GM19372 (cell line): Measurements from ENCODE around the gene PCDHB10.
"Not testable (repeated sequence)": the region's sequence is repeated elsewhere in the genome, so short reads cannot be mapped to it uniquely, and the experiment has no call there.

Source experiments
- ATAC-seq: cut with Tn5 transposase; IDR thresholded peaks from one replicate; pipeline ENCODE4 v1.9.1; 2021; ENCODE audit warnings: mild to moderate bottlenecking, low read depth, moderate library complexity; ENCODE audit not compliant: unreplicated experiment

Gene PCDHB10

GRCh38 chr5:141192110-141192725 is at the start of gene PCDHB10:
PCDHB10 (plus strand) TSS chr5:141192353; CDS start chr5:141192553, 200 bp downstream.
- no peak for ATAC-seq

GRCh38 chr5:141149812-141150211 is 42.3 kb upstream of the PCDHB10 start, which contains the start of gene PCDHB6:
PCDHB6 (plus strand) TSS chr5:141150057; CDS start chr5:141150258, 201 bp downstream.
- ATAC-seq, result no peak

- no peak for ATAC-seq
Observed at GRCh38 chr5:141150224-141150992, 41.7 kb upstream of the PCDHB10 start.

- ATAC-seq, result no peak
Observed at GRCh38 chr5:141150993-141151325, 41.2 kb upstream of the PCDHB10 start.

- ATAC-seq, result not testable (repeated sequence)
Observed at GRCh38 chr5:141151632-141152031, 40.5 kb upstream of the PCDHB10 start.

GRCh38 chr5:141152096-141152495 is 40.1 kb upstream of the PCDHB10 start:
- not testable (repeated sequence) for ATAC-seq

- ATAC-seq, result no peak
Observed at GRCh38 chr5:141155540-141156374, 36.4 kb upstream of the PCDHB10 start.

GRCh38 chr5:141157356-141157755 is 34.8 kb upstream of the PCDHB10 start:
- not testable (repeated sequence) for ATAC-seq

- not testable (repeated sequence) for ATAC-seq
Observed at GRCh38 chr5:141157901-141158300, 34.3 kb upstream of the PCDHB10 start.

- ATAC-seq, result no peak
Observed at GRCh38 chr5:141172381-141173204, 19.6 kb upstream of the PCDHB10 start, which contains the start of gene PCDHB7. PCDHB7 (plus strand) TSS chr5:141172644; CDS start chr5:141172836, 192 bp downstream.

- not testable (repeated sequence) for ATAC-seq
Observed at GRCh38 chr5:141174291-141175104, 17.7 kb upstream of the PCDHB10 start.

- ATAC-seq, result no peak
Observed at GRCh38 chr5:141175933-141176332, 16.2 kb upstream of the PCDHB10 start.

GRCh38 chr5:141177577-141178191 is 14.5 kb upstream of the PCDHB10 start, which contains the start of gene PCDHB8:
PCDHB8 (plus strand) TSS chr5:141177790; CDS start chr5:141178035, 245 bp downstream.
- ATAC-seq, result not testable (repeated sequence)

- ATAC-seq, result not testable (repeated sequence)
Observed at GRCh38 chr5:141179371-141179770, 12.8 kb upstream of the PCDHB10 start.

- not testable (repeated sequence) for ATAC-seq
Observed at GRCh38 chr5:141179876-141180275, 12.3 kb upstream of the PCDHB10 start.

- no peak for ATAC-seq
Observed at GRCh38 chr5:141180313-141180712, 11.8 kb upstream of the PCDHB10 start.

- no peak for ATAC-seq
Observed at GRCh38 chr5:141182248-141182647, 9.9 kb upstream of the PCDHB10 start, which contains the start of gene PCDHB16. PCDHB16 (plus strand) TSS chr5:141182387; CDS start chr5:141182560, 173 bp downstream.

GRCh38 chr5:141184117-141184855 is 7.9 kb upstream of the PCDHB10 start:
- ATAC-seq, result not testable (repeated sequence)
